HCEC 1CT (cell line): ENCODE results near the gene TSC22D4.

ENCODE experiments used
- DNase-seq: peaks from one replicate; pipeline ENCODE4 v3.0.0-alpha.2; 2017

The TSC22D4 gene

GRCh38 chr7:100492738-100493475 lies 13.9 kb upstream of the TSC22D4 start:
- no peak for DNase-seq

- no peak for DNase-seq
These were observed 12.2 kb upstream of the TSC22D4 start for GRCh38 chr7:100491192-100491578.

GRCh38 chr7:100490483-100491191 lies 11.6 kb upstream of the TSC22D4 start:
- DNase-seq = no peak

- DNase-seq = peak; percentile 91
These were observed 10.8 kb upstream of the TSC22D4 start for GRCh38 chr7:100489824-100490223.

- no peak for DNase-seq
These were observed 10.1 kb upstream of the TSC22D4 start for GRCh38 chr7:100489121-100489520.

GRCh38 chr7:100488333-100489095 lies 9.5 kb upstream of the TSC22D4 start:
- no peak for DNase-seq

- DNase-seq = peak; percentile 42
These were observed 7.9 kb upstream of the TSC22D4 start for GRCh38 chr7:100486753-100487446.

- no peak for DNase-seq
These were observed 7.2 kb upstream of the TSC22D4 start for GRCh38 chr7:100486111-100486636.

GRCh38 chr7:100485471-100485876 lies 6.5 kb upstream of the TSC22D4 start:
- DNase-seq = no peak

- no peak for DNase-seq
These were observed 5.6 kb upstream of the TSC22D4 start for GRCh38 chr7:100484673-100485045.

GRCh38 chr7:100483722-100484672 lies 5.0 kb upstream of the TSC22D4 start, which contains the start of gene NYAP1:
Gene NYAP1, plus strand, starts transcription at chr7:100483927. Its CDS starts 1,385 bp downstream, at chr7:100485312.
- DNase-seq = peak; percentile 48

GRCh38 chr7:100483090-100483721 lies 4.2 kb upstream of the TSC22D4 start:
- peak; percentile 63 for DNase-seq

- no peak for DNase-seq
These were observed 3.7 kb upstream of the TSC22D4 start for GRCh38 chr7:100482728-100483089.

GRCh38 chr7:100481466-100481865 lies 2.5 kb upstream of the TSC22D4 start:
- no peak for DNase-seq

- DNase-seq = no peak
These were observed 1.1 kb downstream of the TSC22D4 start for GRCh38 chr7:100477871-100478267.

GRCh38 chr7:100476903-100477870 lies 1.8 kb downstream of the TSC22D4 start:
- DNase-seq = no peak

GRCh38 chr7:100476101-100476780 lies 2.8 kb downstream of the TSC22D4 start:
- no peak for DNase-seq

- DNase-seq = no peak
These were observed 3.5 kb downstream of the TSC22D4 start for GRCh38 chr7:100475549-100475948.

- no peak for DNase-seq
These were observed 6.0 kb downstream of the TSC22D4 start for GRCh38 chr7:100472854-100473499.
